ENCODE results near the gene ATP5PB.
A peak's percentile ranks its signal among the peaks of the same experiment; 100 is the strongest.

The ATP5PB gene

GRCh38 chr1:111450185-111450584, 921 bp downstream of the ATP5PB start:
- Histone ChIP-seq H3K4ac (ENCODE audit: low read depth in 1 of 2, low read length in 2 of 2) (no peak overlapping the region), H2BK12ac (ENCODE audit: low read length in 2 of 2) (no peak overlapping the region), H2BK120ac (ENCODE audit: low read depth, low read length) (no peak overlapping the region), H2BK15ac (ENCODE audit: low read depth, poor library complexity, severe bottlenecking) (no peak overlapping the region), H3K4me1 (ENCODE audit: control insufficient read depth, insufficient read depth, low read depth, low read length) (peaks cover 3% of the 10 kb centered on the region), H3K18ac (ENCODE audit: low read depth in 1 of 2, low read length in 2 of 2) (no peak overlapping the region), H4K91ac (ENCODE audit: low read length) (no peak overlapping the region), H3K79me1 (replicated peaks; ENCODE audit: low read length, poor library complexity, severe bottlenecking) (peaks cover 21% of the 10 kb centered on the region), H3K9me3 (ENCODE audit: control insufficient read depth, low read length) (no peaks in the 10 kb centered on the region), H3K9ac (ENCODE audit: low read length) (peak overlapping the region; percentile 99), H3K36me3 (ENCODE audit: control insufficient read depth in 1 of 2, insufficient read depth in 2 of 2, low read depth in 1 of 2, low read length in 2 of 2) (peaks cover 4 to 62% of the 10 kb centered on the region in 2 experiments), H3K27me3 (ENCODE audit: control insufficient read depth in 1 of 2, insufficient read depth in 1 of 2, low read length in 2 of 2) (no peaks in the 10 kb centered on the region), H3K14ac (ENCODE audit: low read length in 2 of 2) (no peak overlapping the region), H3K23ac (ENCODE audit: low read length in 2 of 2) (no peak overlapping the region), H3K4me3 (ENCODE audit: insufficient read depth in 1 of 2, low read depth in 1 of 2, low read length in 2 of 2) (peak overlapping the region in 1 of 2 experiments; percentile 99), H2AFZ (ENCODE audit: low read depth, low read length) (no peak overlapping the region), H2BK5ac (ENCODE audit: low read depth, low read length, poor library complexity, severe bottlenecking) (no peak overlapping the region), H3K27ac (ENCODE audit: low read length, poor library complexity, severe bottlenecking) (no peak overlapping the region), H4K8ac (ENCODE audit: low read length) (no peak overlapping the region), H2AK5ac (ENCODE audit: low read length, severe bottlenecking) (no peak overlapping the region), H3K4me2 (ENCODE audit: low read length, poor library complexity, severe bottlenecking) (peak overlapping the region; percentile 84)
- WGBS, result no CpG with 5 or more reads among the region's 3 CpGs
- no peak for DNase-seq

- H2BK12ac ChIP-seq (ENCODE audit: low read length in 2 of 2), result no peak overlapping the region
- DNase-seq, result no peak
- H2BK15ac ChIP-seq (ENCODE audit: low read depth, poor library complexity, severe bottlenecking), result no peak overlapping the region
- no peaks in the 10 kb centered on the region for H3K27me3 ChIP-seq (ENCODE audit: control insufficient read depth in 1 of 2, insufficient read depth in 1 of 2, low read length in 2 of 2)
- H3K36me3 ChIP-seq (ENCODE audit: control insufficient read depth in 1 of 2, insufficient read depth in 2 of 2, low read depth in 1 of 2, low read length in 2 of 2), result peaks cover 7 to 64% of the 10 kb centered on the region in 2 experiments
- no peak overlapping the region for H3K4me3 ChIP-seq (ENCODE audit: insufficient read depth in 1 of 2, low read depth in 1 of 2, low read length in 2 of 2)
- H3K4me1 ChIP-seq (ENCODE audit: control insufficient read depth, insufficient read depth, low read depth, low read length), result peaks cover 3% of the 10 kb centered on the region
- H3K4me2 ChIP-seq (ENCODE audit: low read length, poor library complexity, severe bottlenecking), result no peak overlapping the region
- no peak overlapping the region for H2BK120ac ChIP-seq (ENCODE audit: low read depth, low read length)
- WGBS, result 100% methylated on average over 2 of the region's 3 CpGs
- H2AK5ac ChIP-seq (ENCODE audit: low read length, severe bottlenecking), result no peak overlapping the region
- H3K9ac ChIP-seq (ENCODE audit: low read length), result peak overlapping the region; percentile 14
- H2AFZ ChIP-seq (ENCODE audit: low read depth, low read length), result no peak overlapping the region
- no peak overlapping the region for H3K4ac ChIP-seq (ENCODE audit: low read depth in 1 of 2, low read length in 2 of 2)
- no peak overlapping the region for H3K18ac ChIP-seq (ENCODE audit: low read depth in 1 of 2, low read length in 2 of 2)
- no peaks in the 10 kb centered on the region for H3K9me3 ChIP-seq (ENCODE audit: control insufficient read depth, low read length)
- no peak overlapping the region for H3K14ac ChIP-seq (ENCODE audit: low read length in 2 of 2)
- H4K91ac ChIP-seq (ENCODE audit: low read length), result no peak overlapping the region
- no peak overlapping the region for H3K27ac ChIP-seq (ENCODE audit: low read length, poor library complexity, severe bottlenecking)
- peaks cover 18% of the 10 kb centered on the region for H3K79me1 ChIP-seq (replicated peaks; ENCODE audit: low read length, poor library complexity, severe bottlenecking)
- no peak overlapping the region for H4K8ac ChIP-seq (ENCODE audit: low read length)
- H2BK5ac ChIP-seq (ENCODE audit: low read depth, low read length, poor library complexity, severe bottlenecking), result no peak overlapping the region
- no peak overlapping the region for H3K23ac ChIP-seq (ENCODE audit: low read length in 2 of 2)
Observed at GRCh38 chr1:111452581-111452980, 3.3 kb downstream of the ATP5PB start.

GRCh38 chr1:111453706-111454105, 4.4 kb downstream of the ATP5PB start:
- no peak for DNase-seq
- H3K18ac ChIP-seq (ENCODE audit: low read depth in 1 of 2, low read length in 2 of 2), result no peak overlapping the region
- 83% methylated on average over 1 of the region's 3 CpGs for WGBS

GRCh38 chr1:111454859-111455641, 5.8 kb downstream of the ATP5PB start:
- no peak overlapping the region for H3K23ac ChIP-seq (ENCODE audit: low read length in 2 of 2)
- H2BK15ac ChIP-seq (ENCODE audit: low read depth, poor library complexity, severe bottlenecking), result no peak overlapping the region
- H3K9ac ChIP-seq (ENCODE audit: low read length), result peak overlapping the region; percentile 2
- no peak overlapping the region for H2BK5ac ChIP-seq (ENCODE audit: low read depth, low read length, poor library complexity, severe bottlenecking)
- DNase-seq, result no peak
- H2BK12ac ChIP-seq (ENCODE audit: low read length in 2 of 2), result no peak overlapping the region
- no peak overlapping the region for H2AFZ ChIP-seq (ENCODE audit: low read depth, low read length)
- H3K79me1 ChIP-seq (replicated peaks; ENCODE audit: low read length, poor library complexity, severe bottlenecking), result peaks cover 24% of the 10 kb centered on the region
- peaks cover 3% of the 10 kb centered on the region for H3K4me1 ChIP-seq (ENCODE audit: control insufficient read depth, insufficient read depth, low read depth, low read length)
- H3K4ac ChIP-seq (ENCODE audit: low read depth in 1 of 2, low read length in 2 of 2), result no peak overlapping the region
- WGBS, result 100% methylated on average over 2 of the region's 5 CpGs
- no peak overlapping the region for H3K4me3 ChIP-seq (ENCODE audit: insufficient read depth in 1 of 2, low read depth in 1 of 2, low read length in 2 of 2)
- no peak overlapping the region for H4K91ac ChIP-seq (ENCODE audit: low read length)
- no peak overlapping the region for H2BK120ac ChIP-seq (ENCODE audit: low read depth, low read length)
- no peak overlapping the region for H3K4me2 ChIP-seq (ENCODE audit: low read length, poor library complexity, severe bottlenecking)
- no peak overlapping the region for H3K18ac ChIP-seq (ENCODE audit: low read depth in 1 of 2, low read length in 2 of 2)
- H3K36me3 ChIP-seq (ENCODE audit: control insufficient read depth in 1 of 2, insufficient read depth in 2 of 2, low read depth in 1 of 2, low read length in 2 of 2), result peaks cover 9 to 89% of the 10 kb centered on the region in 2 experiments
- H2AK5ac ChIP-seq (ENCODE audit: low read length, severe bottlenecking), result no peak overlapping the region
- H3K27ac ChIP-seq (ENCODE audit: low read length, poor library complexity, severe bottlenecking), result no peak overlapping the region
- no peaks in the 10 kb centered on the region for H3K9me3 ChIP-seq (ENCODE audit: control insufficient read depth, low read length)
- no peak overlapping the region for H4K8ac ChIP-seq (ENCODE audit: low read length)
- H3K27me3 ChIP-seq (ENCODE audit: control insufficient read depth in 1 of 2, insufficient read depth in 1 of 2, low read length in 2 of 2), result no peaks in the 10 kb centered on the region
- H3K14ac ChIP-seq (ENCODE audit: low read length in 2 of 2), result no peak overlapping the region

More at GRCh38 chr1:111453706-111454105, 4.4 kb downstream of the ATP5PB start:
- no peak overlapping the region for H2AFZ ChIP-seq (ENCODE audit: low read depth, low read length)
- no peaks in the 10 kb centered on the region for H3K9me3 ChIP-seq (ENCODE audit: control insufficient read depth, low read length)
- peaks cover 3% of the 10 kb centered on the region for H3K4me1 ChIP-seq (ENCODE audit: control insufficient read depth, insufficient read depth, low read depth, low read length)
- no peak overlapping the region for H3K4ac ChIP-seq (ENCODE audit: low read depth in 1 of 2, low read length in 2 of 2)
- H2AK5ac ChIP-seq (ENCODE audit: low read length, severe bottlenecking), result no peak overlapping the region
- H3K27me3 ChIP-seq (ENCODE audit: control insufficient read depth in 1 of 2, insufficient read depth in 1 of 2, low read length in 2 of 2), result no peaks in the 10 kb centered on the region
- H3K9ac ChIP-seq (ENCODE audit: low read length), result no peak overlapping the region
- H3K14ac ChIP-seq (ENCODE audit: low read length in 2 of 2), result no peak overlapping the region
- no peak overlapping the region for H2BK120ac ChIP-seq (ENCODE audit: low read depth, low read length)
- no peak overlapping the region for H3K4me3 ChIP-seq (ENCODE audit: insufficient read depth in 1 of 2, low read depth in 1 of 2, low read length in 2 of 2)
- H4K8ac ChIP-seq (ENCODE audit: low read length), result no peak overlapping the region
- H3K4me2 ChIP-seq (ENCODE audit: low read length, poor library complexity, severe bottlenecking), result no peak overlapping the region
- no peak overlapping the region for H3K27ac ChIP-seq (ENCODE audit: low read length, poor library complexity, severe bottlenecking)
- peaks cover 7 to 75% of the 10 kb centered on the region in 2 experiments for H3K36me3 ChIP-seq (ENCODE audit: control insufficient read depth in 1 of 2, insufficient read depth in 2 of 2, low read depth in 1 of 2, low read length in 2 of 2)
- H2BK5ac ChIP-seq (ENCODE audit: low read depth, low read length, poor library complexity, severe bottlenecking), result no peak overlapping the region
- peaks cover 21% of the 10 kb centered on the region for H3K79me1 ChIP-seq (replicated peaks; ENCODE audit: low read length, poor library complexity, severe bottlenecking)
- no peak overlapping the region for H2BK15ac ChIP-seq (ENCODE audit: low read depth, poor library complexity, severe bottlenecking)
- H4K91ac ChIP-seq (ENCODE audit: low read length), result no peak overlapping the region
- H2BK12ac ChIP-seq (ENCODE audit: low read length in 2 of 2), result no peak overlapping the region
- no peak overlapping the region for H3K23ac ChIP-seq (ENCODE audit: low read length in 2 of 2)
